Measurements from ENCODE around the gene HIC1. TPM values are rescaled to one million over a fixed set of nuclear protein-coding genes. Genes with fewer than 3 reads are reported as not detected.

Gene HIC1
- polyA plus RNA-seq, 1 of the 3 experiments (the other 2 are of a cell fraction), result 6.4 TPM

DNA sequence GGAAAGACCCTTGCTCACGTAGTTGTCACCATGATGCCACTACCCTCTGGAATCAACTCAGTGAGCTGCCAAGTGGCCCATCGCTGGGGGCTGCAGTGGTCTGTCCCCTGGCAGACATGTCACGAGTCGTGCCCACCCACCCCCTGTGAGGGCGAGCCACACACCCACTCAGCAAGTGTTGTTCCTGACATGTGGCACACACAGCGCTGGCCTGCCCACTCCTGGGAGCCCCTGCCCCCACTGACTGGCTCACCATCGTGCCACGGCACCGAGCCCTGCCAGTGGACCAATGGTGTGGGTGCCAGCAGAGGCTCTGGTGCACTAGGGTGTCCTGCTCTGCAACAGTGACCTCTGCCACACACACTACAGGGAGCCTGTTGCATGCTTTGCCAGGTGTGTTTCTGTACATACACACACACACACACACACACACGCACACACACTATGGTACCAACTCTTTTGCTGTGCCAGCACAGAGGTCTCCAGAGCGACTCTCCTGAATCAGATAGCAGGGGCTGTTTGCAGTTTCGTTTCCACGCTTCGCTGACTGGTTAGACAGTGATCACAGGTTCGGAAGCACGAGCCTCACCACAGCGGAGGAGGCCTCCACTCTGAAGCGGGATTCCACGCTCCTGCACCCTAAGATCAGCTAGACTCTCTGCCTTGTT is 37.5 kb upstream of the HIC1 start:
- H3K9me3 ChIP-seq, result no peaks in the 10 kb centered on the region
- H3K27me3 ChIP-seq (ENCODE audit: insufficient read depth), result peaks cover 28% of the 10 kb centered on the region
- no peaks in the 10 kb centered on the region for H3K36me3 ChIP-seq (replicated peaks in 1 of 2; ENCODE audit: control insufficient read depth in 1 of 2, insufficient read depth in 2 of 2, low read length in 1 of 2)
- no peak overlapping the region for H3K4me3 ChIP-seq (ENCODE audit: low read depth in 2 of 2, low read length in 1 of 2)
- H3F3A ChIP-seq (replicated peaks; ENCODE audit: insufficient read depth), result no peaks in the 10 kb centered on the region
- H3K27ac ChIP-seq (ENCODE audit: low read depth in 2 of 2, low read length in 1 of 2), result no peak overlapping the region
- WGBS (ENCODE audit: low lambda C conversion rate), result 62% methylated on average over 14 of the region's 19 CpGs
- H3K9me2 ChIP-seq, result no peaks in the 10 kb centered on the region
- ChIA-PET CTCF (interaction anchor here (1.1 to 4.9 kb wide), 2 partner anchors 8 to 109 kb away, joined by 3 to 31 read pairs; partner anchors contain the start of gene RTN4RL1), POLR2A (no interaction called here)
- no peaks in the 10 kb centered on the region for H3K4me1 ChIP-seq (ENCODE audit: control insufficient read depth in 1 of 2, insufficient read depth in 2 of 2, low read depth in 1 of 2, low read length in 1 of 2)
- TF ChIP-seq SMC3 (IDR thresholded peaks at IDR 0.05; ENCODE audit: low read depth, low read length), result no peak
- TF ChIP-seq, protein P1, sequence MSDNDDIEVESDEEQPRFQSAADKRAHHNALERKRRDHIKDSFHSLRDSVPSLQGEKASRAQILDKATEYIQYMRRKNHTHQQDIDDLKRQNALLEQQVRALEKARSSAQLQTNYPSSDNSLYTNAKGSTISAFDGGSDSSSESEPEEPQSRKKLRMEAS (IDR thresholded peaks at IDR 0.05; ENCODE audit: low read depth), result no peak
- no peak for TF ChIP-seq RFX5 (IDR thresholded peaks at IDR 0.05; ENCODE audit: low read length)
- no peak for TF ChIP-seq TCF12 (IDR thresholded peaks at IDR 0.05)
- no peak for TF ChIP-seq MEF2A (IDR thresholded peaks at IDR 0.05; ENCODE audit: borderline replicate concordance, low read depth)
- TF ChIP-seq GATA2 (CRISPR knock-in tag; IDR thresholded peaks at IDR 0.05), result no peak
- TF ChIP-seq, protein P2, sequence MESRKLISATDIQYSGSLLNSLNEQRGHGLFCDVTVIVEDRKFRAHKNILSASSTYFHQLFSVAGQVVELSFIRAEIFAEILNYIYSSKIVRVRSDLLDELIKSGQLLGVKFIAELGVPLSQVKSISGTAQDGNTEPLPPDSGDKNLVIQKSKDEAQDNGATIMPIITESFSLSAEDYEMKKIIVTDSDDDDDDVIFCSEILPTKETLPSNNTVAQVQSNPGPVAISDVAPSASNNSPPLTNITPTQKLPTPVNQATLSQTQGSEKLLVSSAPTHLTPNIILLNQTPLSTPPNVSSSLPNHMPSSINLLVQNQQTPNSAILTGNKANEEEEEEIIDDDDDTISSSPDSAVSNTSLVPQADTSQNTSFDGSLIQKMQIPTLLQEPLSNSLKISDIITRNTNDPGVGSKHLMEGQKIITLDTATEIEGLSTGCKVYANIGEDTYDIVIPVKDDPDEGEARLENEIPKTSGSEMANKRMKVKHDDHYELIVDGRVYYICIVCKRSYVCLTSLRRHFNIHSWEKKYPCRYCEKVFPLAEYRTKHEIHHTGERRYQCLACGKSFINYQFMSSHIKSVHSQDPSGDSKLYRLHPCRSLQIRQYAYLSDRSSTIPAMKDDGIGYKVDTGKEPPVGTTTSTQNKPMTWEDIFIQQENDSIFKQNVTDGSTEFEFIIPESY (IDR thresholded peaks at IDR 0.05; ENCODE audit: borderline replicate concordance, low read depth), result no peak
- TF ChIP-seq NFIC (IDR thresholded peaks at IDR 0.05; ENCODE audit: borderline replicate concordance), result no peak
- no peaks in the 10 kb centered on the region for H3K79me2 ChIP-seq (ENCODE audit: insufficient read depth)
- no peak for DNase-seq
- no peak overlapping the region for H3K9ac ChIP-seq
- no peak overlapping the region for H3K4me2 ChIP-seq
- H2AFZ ChIP-seq (ENCODE audit: low read depth), result no peak overlapping the region
- H4K20me1 ChIP-seq (ENCODE audit: insufficient read depth), result no peaks in the 10 kb centered on the region

DNA sequence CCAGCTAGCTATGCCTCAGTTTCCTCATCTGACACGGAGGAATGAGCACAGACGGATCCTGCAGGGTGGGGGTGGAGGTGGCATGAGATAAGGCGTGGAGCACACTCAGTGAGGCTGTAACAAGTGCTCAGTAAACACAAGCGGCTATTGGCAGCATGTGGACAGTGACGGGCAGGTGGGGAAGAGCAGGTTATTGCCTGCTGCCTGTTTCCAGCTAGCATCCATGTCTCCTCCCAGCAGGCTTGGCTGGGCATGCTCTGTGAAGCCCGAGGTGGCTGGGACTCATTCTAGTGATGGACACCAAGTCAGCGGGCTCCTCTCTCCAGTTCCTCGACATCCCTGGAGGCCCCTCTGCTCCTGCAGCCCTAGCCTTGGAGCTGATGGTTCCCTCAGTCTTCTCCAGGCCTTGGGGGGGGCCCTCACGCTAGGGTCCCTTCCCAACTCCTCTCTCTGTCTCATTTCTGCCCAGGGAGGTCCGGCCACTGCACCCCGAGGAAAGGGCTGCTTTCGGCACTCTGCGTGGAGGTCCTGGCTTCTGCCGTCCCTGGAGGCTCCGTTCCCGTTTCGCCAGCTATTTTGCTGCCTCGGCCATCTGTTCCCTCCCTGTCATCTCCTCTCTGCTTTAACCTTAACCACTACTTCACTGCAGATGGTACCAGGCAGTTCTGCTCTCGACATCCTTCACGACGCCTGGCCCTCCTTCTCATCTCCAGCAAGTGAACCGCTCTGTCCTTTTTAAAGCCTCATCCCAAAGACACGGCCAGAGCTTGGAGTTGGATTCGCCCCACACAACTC is 36.0 kb upstream of the HIC1 start:
- Histone ChIP-seq H3K27me3 (ENCODE audit: insufficient read depth) (peaks cover 31% of the 10 kb centered on the region), H2AFZ (ENCODE audit: low read depth) (no peak overlapping the region)
- 58% methylated on average over 19 of the region's 24 CpGs for WGBS (ENCODE audit: low lambda C conversion rate)
- TF ChIP-seq, protein P1 (IDR thresholded peaks at IDR 0.05; ENCODE audit: low read depth), result no peak
- TF ChIP-seq, protein P3, sequence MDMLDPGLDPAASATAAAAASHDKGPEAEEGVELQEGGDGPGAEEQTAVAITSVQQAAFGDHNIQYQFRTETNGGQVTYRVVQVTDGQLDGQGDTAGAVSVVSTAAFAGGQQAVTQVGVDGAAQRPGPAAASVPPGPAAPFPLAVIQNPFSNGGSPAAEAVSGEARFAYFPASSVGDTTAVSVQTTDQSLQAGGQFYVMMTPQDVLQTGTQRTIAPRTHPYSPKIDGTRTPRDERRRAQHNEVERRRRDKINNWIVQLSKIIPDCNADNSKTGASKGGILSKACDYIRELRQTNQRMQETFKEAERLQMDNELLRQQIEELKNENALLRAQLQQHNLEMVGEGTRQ (IDR thresholded peaks at IDR 0.05; ENCODE audit: borderline replicate concordance, low read depth, low read length), result no peak
- TF ChIP-seq FOXM1 (IDR thresholded peaks at IDR 0.05; ENCODE audit: low read depth) (no peak), RCOR1 (IDR thresholded peaks at IDR 0.05; ENCODE audit: low read length) (no peak), ELF1 (IDR thresholded peaks at IDR 0.05) (no peak), TAF1 (IDR thresholded peaks at IDR 0.05; ENCODE audit: borderline replicate concordance, low read depth, low read length) (no peak), TEAD4 (IDR thresholded peaks at IDR 0.05; ENCODE audit: borderline replicate concordance, insufficient read depth) (no peak), FOSL2 (IDR thresholded peaks at IDR 0.05; ENCODE audit: borderline replicate concordance, low read depth) (no peak), EZH2phosphoT487 (IDR thresholded peaks at IDR 0.05; ENCODE audit: borderline replicate concordance, low read depth) (no peak), EP300 (IDR thresholded peaks at IDR 0.05; ENCODE audit: borderline replicate concordance in 1 of 2, low read depth in 1 of 2, low read length in 1 of 2) (no peak), TCF12 (IDR thresholded peaks at IDR 0.05) (no peak)
- TF ChIP-seq, protein P4, sequence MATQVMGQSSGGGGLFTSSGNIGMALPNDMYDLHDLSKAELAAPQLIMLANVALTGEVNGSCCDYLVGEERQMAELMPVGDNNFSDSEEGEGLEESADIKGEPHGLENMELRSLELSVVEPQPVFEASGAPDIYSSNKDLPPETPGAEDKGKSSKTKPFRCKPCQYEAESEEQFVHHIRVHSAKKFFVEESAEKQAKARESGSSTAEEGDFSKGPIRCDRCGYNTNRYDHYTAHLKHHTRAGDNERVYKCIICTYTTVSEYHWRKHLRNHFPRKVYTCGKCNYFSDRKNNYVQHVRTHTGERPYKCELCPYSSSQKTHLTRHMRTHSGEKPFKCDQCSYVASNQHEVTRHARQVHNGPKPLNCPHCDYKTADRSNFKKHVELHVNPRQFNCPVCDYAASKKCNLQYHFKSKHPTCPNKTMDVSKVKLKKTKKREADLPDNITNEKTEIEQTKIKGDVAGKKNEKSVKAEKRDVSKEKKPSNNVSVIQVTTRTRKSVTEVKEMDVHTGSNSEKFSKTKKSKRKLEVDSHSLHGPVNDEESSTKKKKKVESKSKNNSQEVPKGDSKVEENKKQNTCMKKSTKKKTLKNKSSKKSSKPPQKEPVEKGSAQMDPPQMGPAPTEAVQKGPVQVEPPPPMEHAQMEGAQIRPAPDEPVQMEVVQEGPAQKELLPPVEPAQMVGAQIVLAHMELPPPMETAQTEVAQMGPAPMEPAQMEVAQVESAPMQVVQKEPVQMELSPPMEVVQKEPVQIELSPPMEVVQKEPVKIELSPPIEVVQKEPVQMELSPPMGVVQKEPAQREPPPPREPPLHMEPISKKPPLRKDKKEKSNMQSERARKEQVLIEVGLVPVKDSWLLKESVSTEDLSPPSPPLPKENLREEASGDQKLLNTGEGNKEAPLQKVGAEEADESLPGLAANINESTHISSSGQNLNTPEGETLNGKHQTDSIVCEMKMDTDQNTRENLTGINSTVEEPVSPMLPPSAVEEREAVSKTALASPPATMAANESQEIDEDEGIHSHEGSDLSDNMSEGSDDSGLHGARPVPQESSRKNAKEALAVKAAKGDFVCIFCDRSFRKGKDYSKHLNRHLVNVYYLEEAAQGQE (IDR thresholded peaks at IDR 0.05; ENCODE audit: low read depth, low read length), result no peak

More for the DNA sequence above, 36.0 kb upstream of the HIC1 start:
- Histone ChIP-seq H3K4me2 (no peak overlapping the region), H3K4me3 (ENCODE audit: low read depth in 2 of 2, low read length in 1 of 2) (no peak overlapping the region), H3K4me1 (ENCODE audit: control insufficient read depth in 1 of 2, insufficient read depth in 2 of 2, low read depth in 1 of 2, low read length in 1 of 2) (no peaks in the 10 kb centered on the region; a peak in 1 of 4 replicates), H3K36me3 (replicated peaks in 1 of 2; ENCODE audit: control insufficient read depth in 1 of 2, insufficient read depth in 2 of 2, low read length in 1 of 2) (no peaks in the 10 kb centered on the region), H3K79me2 (ENCODE audit: insufficient read depth) (no peaks in the 10 kb centered on the region), H3F3A (replicated peaks; ENCODE audit: insufficient read depth) (no peaks in the 10 kb centered on the region), H3K9ac (no peak overlapping the region), H3K9me2 (no peaks in the 10 kb centered on the region), H4K20me1 (ENCODE audit: insufficient read depth) (no peaks in the 10 kb centered on the region), H3K9me3 (no peaks in the 10 kb centered on the region), H3K27ac (ENCODE audit: low read depth in 2 of 2, low read length in 1 of 2) (no peak overlapping the region)
- ChIA-PET POLR2A (no interaction called here), CTCF (interaction anchor here (0.6 to 3.1 kb wide), 6 partner anchors 9 to 230 kb away, joined by 3 to 16 read pairs (median 4); no protein-coding TSS in a partner anchor)
- no peak for DNase-seq

Data from SK-N-SH (cell line).